GM18499 (cell line): Measurements from ENCODE around the gene CSPG5.

Experiments
- ATAC-seq: cut with Tn5 transposase; IDR thresholded peaks from one replicate; pipeline ENCODE4 v1.9.1; 2021; ENCODE audit warnings: moderate number of reproducible peaks; ENCODE audit not compliant: insufficient read depth, unreplicated experiment

CSPG5 gene

DNA sequence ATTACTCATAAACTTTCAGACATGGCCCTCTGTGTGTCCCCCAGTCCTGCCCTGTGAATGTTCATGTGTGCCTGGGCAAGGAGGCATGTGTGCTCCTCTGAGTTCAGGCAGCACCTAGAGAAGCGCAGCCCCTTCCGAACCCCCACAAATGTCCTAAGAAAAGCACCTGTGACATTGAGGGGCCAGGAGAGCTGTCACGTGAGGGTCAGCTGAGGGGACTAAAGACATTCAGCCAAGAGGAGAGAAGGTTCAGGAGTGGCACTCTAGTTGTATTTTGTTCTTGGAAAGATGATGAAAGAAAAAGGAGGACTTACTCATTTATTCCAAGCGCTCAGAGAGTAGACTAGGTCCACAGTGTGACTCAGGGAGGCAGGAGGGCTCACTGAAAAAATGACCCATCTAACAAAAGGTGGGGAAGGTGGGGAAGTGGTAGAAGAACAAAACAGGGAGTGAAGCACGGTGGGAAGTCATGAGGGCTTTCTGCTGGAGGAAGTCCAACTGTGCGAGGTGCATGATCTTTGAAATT is 37.0 kb downstream of the CSPG5 start:
- ATAC-seq = no peak

DNA sequence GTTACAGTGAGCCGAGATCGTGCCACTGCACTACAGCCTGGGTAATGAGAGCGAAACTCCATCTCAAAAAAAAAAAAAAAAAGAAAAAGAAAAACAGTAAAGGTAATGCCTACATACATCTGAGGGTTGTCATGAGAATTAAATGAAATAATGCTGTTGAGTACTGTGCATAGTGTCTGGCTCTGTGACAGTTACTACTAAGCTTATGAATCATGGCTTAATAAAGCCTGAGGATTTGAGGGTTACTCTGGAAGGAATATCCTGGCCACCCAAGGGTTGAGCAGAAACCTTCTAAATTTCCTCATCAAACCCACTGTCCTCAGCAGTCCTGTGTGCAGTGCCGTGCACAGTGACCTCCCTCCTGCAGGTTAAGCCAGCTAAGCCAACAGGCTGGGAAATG is 38.4 kb downstream of the CSPG5 start:
- no peak for ATAC-seq

DNA sequence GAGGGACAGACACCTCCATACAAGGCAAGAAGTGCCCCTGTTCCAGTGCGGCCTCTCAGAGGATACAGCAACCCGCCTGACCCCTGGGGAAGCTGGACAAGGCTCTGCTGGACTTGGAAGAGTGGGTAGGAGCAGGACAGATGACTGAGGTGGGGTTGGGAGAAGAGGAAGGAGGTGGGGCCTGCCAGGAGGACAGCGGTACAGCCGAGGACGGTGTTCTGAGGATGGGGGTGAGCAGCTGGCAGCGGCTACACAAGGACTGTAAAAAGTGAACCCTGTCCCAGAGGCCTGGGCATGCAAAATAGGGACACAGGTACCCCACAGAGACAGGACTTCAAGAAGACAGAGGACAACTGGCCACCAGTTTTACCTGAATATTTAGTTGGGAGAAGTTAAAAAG is 41.7 kb downstream of the CSPG5 start:
- no peak for ATAC-seq

DNA sequence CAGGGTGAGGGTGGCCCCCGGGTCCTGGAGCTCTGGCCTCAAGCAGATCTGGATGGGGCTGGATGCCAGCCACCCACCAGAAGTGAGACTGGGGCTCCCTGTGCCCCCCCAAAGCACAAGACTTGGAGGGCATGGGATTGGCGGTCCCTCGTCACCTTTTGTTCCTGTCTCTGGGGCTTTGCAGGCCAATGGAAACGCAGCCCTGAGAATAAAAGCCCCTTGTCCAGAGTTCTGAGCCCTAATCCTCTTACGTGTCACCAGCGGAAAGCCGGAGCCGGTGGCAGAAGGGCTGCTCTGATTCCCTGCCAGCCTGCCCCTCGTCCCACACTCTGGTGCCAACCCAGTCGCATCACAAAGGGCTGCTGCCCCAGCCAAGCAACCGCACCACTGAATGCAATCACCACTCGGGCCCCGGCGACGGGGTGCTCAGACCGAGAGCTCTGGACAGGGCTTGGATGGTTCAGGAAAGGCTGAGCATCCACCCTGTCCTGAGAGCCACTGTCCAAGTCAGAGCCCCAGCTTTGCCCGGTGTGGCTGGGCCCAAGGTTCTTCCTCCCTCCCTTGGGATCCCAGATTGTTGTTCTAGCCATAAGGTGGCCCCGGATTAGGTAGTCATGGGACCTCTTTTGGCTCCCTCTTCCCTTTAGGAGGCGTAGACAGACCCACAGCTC is 42.3 kb downstream of the CSPG5 start:
- no peak for ATAC-seq

DNA sequence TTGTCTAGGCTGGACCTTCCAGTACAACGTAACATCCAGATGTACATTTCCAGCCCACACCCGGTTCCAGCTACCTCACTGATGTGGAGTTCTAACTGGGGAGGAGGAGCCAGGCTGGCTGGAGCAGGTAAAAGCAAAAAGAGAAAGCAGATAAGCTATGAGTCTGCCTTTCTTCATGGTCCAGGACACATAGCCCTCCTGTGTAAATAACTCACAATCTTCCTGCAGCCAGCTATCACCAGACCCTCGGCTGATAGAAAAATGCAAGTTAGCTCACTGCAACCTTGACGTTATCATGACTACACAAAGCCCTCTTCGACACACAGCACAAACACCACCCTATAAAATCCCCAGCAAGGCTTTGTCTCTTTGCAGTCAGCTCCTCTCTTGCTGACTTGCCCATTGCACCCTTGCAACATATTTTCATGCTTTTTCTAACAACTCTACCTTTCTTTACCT is 44.6 kb downstream of the CSPG5 start:
- no peak for ATAC-seq

DNA sequence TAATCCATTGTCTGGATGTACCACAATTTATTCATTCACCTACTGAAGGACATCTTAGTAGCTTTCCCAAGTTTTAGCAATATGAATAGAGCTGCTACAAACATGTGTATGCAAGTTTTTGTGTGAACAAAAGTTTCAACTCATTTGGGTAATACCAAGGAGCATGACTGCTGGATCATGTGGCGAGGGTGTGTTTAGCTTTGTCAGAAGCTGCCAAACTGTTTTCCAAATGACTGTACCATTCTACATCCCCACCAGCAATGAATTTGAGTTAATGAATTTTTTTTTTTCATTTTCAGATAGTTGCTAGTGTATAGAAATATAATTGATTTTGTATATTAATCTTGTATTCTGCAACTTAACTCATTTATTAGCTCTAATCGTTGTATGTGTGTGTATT is 45.2 kb downstream of the CSPG5 start:
- no peak for ATAC-seq

DNA sequence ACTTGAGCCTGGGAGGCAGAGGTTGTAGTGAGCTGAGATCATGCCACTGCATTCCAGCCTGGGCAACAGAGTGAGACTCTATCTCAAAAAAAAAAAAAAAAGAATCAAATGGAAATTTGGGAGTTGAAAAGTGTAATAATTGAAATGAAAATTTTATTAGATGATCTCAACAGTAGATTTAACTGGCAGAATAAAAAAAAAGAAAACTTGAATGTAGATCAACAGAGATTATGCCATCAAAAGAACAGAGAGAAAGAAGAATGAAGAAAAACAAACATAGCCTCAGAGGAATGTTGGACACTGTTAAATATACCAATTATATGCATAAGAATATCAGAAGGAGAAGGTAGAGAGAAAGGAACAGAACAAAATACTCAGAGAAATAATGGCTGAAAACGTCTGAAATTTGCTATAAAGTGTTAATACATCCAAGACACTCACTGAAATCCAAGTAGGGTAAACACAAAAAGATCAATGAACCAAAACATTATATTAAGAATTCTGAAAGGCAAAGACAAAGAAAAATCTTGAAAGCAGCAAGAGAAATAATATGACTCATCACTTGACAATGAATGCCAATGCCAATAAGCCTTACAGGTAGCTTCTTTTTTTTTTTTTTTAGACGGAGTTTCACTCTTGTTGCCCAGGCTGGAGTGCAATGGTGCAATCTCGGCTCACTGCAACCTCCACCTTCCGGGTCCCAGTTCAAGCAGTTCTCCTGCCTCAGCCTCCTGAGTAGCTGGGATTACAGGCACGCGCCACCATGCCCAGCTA is 50.5 kb downstream of the CSPG5 start:
- ATAC-seq = no peak

DNA sequence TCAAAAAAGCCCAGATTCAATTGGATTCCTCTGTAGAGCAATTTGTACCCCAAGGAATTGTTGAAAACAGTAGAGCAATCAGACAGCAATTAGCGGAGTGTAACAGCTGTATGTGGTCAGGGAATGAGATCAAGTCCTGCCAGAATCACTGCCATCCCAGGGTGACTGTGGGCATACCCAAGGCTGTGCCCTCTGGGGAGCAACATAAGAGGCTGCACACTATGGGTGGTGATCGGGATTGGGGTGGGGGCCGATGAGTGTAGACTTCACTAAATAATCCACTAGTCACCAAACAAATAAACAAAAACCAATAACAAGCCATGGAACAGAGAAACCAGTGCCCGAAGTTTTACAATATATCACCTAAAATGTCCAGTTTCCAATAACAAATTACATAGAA is 53.0 kb downstream of the CSPG5 start:
- no peak for ATAC-seq

DNA sequence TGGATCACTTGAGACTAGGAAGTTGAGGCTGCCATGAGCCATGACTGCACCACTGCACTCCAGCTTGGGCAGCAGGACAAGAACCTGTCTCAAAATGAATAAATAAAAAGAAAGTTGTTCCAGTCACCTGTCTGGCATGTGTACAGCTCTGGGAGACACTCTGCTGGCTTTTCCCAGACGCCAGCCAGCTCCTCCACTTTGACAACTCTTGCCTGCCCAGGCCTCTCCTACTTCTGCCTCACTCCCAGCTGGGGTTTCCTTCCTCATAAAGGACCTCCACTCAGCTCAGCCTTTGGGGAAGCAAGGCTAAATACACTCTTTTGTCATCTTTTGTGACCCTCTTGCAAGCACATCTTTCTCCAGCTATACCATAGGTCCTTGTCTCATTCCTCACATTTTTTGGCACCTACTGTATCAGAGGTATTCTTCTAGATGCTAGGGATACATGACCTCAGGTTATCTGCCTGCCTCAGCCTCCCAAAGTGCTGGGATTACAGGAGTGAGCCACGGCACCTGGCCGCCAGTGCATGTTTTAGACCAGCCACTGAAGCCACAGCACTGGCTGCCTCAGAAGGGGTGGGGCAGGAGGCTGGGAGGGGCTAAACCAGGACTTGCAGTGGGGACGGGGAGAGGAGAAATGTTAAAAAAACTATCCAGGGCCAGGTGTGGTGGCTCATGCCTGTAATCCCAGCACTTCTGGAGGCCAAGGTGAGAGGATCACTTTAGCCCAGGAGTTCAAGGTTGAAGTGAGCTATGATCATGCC is 55.2 kb downstream of the CSPG5 start:
- no peak for ATAC-seq

DNA sequence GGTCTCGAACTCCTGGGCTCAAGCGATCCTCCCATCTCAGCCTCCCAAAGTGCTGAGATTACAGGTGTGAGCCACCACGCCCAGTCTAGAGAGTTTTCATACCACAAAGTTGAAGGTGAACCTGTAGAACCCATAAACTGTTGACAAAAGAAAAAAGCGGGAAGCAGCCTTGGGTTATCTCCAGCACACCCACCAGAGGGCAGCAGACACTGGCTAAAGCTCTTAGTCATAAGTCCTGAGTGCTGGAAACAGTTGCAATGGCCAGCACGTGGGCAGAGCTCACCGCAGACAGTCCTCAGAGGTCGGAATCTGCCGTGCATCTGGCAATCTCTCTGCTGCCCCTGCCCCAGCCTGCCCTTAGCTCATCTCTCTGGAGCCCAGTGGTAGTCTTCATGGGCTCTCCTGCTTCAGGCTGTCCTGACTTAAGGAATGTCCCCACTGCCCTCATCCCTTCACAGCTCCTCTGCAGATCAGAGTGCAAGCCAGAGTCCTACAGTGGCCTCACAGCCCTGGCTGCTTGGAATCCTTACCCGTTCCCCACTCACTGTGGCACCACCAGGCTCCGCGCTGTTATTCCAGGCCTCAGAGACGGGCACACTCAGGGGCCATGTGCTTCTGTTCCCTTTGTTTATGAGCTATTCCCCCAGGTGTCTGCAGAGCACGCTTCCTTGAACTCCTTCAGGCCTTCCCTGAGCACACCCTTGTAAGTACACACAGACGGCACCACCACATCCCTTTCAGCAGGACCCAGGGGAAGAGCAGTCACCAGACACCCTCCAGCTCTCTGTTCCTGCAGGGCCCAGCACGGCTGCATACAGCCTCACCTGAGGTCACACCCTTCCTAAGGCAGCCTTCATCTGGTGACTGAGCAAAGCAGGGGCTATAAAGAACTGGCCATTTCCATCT is 56.3 kb downstream of the CSPG5 start:
- ATAC-seq = peak; percentile 52

DNA sequence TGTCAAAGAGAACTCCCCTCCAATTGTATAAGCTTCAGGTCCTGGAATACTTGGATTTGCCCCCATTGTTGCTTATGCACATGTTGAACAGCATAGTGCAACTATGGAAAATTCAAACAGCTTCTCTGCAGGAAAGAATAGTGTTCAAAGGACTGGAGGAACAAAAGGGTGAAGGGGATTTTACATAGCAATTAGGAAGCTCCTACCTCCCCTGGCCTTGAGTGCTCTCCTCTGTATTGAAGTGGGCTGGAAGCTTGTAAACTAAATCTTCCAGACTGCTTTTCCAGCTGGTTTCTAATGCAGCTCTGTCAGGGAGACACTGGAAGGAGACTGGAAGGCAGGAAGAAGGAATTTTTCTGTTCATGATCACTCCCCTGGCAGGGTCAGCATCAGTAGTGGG is 57.9 kb downstream of the CSPG5 start:
- no peak for ATAC-seq

DNA sequence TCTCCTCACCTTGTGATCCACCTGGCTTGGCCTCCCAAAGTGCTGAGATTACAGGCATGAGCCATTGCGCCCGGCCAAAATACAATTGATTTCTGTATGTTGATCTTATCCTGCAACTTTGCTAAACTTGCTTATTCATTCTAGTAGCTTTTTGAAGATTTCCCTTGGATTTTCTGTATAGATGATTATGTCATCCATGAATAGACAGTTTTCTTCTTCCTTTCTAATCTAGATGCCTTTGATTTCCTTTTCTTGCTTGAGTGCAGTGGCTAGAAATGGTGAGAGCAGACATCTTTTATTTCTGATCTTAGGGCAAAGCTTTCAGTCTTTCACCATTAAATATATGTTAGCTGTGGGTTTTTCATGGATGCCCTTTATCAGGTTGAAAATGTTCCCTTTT is 60.7 kb downstream of the CSPG5 start:
- no peak for ATAC-seq

DNA sequence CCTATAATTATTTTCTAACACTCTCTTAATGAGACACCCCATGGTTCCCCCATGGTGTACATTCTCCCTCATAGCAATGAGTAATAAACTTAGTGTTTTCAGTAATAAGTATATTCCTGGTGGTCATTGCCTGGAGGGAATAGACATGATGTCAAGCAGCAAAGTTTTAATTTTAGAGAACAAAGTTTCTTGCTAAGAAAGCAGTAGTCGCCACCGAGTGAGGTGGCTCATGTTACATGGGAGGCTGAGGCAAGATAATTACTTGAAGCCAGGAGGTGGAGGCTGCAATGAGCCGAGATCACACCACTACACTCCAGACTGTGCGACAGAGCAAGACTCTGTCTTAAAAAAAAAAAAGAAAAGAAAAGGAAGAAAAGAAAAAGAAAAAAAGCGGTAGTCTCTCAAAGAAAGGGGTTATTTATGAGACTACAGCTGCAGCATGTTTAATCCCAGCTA is 62.8 kb downstream of the CSPG5 start:
- ATAC-seq = no peak

DNA sequence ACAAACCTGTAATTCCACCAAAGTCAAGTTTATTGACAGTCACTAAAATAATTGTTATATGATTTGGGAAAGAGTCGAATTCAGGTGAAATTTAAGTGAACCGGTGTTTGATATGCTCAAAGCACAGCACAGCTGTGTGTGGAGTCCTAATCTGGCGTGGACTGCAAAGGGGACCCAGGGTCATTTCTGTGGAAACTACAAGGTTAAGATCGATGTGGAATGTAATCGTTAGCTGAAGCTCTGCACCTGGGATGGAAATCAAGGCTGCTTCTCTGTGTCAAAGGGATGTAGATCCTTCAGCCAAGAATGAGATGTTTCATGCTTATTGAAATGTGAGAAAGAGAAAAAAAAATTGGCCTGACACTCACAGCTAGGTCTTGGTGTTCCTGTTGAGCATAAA is 63.6 kb downstream of the CSPG5 start:
- ATAC-seq = no peak

DNA sequence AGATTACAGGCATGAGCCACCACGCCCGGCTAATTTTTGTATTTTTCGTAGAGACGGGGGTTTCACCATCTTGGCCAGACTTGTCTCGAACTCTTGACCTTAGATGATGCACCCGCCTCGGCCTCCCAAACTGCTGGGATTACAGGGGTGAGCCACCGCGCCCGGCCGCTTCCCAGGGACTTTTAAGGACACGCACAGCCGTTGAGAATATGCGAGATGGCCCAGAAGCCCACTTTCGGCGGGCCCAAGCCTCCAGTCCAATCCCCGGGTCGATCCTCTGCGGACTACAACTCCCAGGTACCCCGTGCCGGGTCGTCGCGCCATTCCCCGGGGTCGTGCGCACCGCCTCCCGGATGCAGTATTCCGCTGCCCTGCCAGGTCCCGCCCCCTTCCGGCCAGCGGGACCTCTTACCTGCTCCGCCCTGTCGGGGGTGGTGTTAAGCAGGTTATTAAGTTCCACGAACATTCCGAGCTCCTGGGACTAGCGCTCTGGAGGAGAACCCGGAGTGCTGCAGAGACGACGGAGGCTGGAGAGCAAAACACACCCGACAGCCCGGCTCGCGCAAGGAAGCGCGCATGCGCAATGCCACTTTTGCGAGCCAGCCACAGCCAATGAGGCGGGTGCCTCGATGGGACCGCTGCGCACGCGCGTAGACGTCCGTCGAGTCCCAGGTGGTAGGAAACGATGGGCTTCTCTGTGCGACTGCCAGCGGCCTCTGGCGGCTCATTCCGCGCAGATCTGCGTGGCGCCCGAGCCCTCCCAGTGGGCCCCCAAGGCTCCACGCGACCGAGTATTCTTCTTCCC is 65.3 kb downstream of the CSPG5 start, which contains the start of gene ELP6:
Gene ELP6 (minus strand): TSS at position 588 of the 805 bp plus-strand sequence. CDS start 122 bp downstream, at position 466.
- peak; percentile 67 for ATAC-seq

DNA sequence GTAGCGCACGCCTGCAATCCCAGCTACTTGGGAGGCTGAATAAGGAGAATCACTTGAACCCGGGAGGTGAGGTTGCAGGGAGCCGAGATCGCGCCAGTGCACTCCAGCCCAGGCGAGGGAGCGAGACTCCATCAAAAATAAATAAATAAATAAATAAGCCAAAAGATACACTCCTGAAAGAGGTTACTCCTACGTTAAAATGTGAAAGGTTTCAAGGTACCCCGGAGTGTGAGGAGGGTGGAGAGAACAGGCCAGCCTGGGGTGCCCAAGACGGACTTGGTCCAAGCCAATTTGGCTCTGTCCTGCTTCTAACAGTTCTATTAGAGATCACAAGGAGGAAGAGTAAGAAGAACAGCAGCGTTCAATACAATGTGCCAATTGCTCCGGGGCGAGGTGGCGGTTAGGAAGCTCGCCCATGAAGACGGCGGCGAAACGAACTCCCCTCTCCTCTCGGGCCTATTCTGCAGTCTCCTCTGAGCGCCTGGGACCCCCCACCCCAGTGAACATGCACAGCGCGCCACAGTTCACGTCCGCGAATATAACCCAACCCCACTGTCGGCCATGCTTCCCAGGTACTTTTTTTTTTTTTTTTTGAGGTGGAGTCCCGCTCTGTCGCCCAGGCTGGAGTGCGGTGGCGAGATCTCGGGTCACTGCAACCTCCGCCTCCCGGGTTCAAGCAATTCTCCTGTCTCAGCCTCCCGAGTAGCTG is 66.1 kb downstream of the CSPG5 start:
- ATAC-seq = no peak
